OCI-LY1 (cell line): Measurements from ENCODE around the gene TMEFF2.
"Not testable (repeated sequence)": the region's sequence is repeated elsewhere in the genome, so short reads cannot be mapped to it uniquely, and the experiment has no call there.

ENCODE experiments used
- H2AFZ ChIP-seq: fragments of 200-600 bp; sonication (generic), shearing (Covaris generic); 2 replicates; pipeline ENCODE4 v1.6.0; 2014; ENCODE audit warnings: antibody characterized with exemption, mild to moderate bottlenecking, low read length
- H3F3A ChIP-seq: fragments of 200-600 bp; sonication (generic), shearing (Covaris generic); 2 replicates; pipeline ENCODE4 v1.6.0; 2014; ENCODE audit warnings: mild to moderate bottlenecking, antibody characterized with exemption, low read length, moderate library complexity; ENCODE audit not compliant: insufficient read depth
- H3K27ac ChIP-seq: fragments of 200-600 bp; sonication (generic); 2 replicates; pipeline ENCODE4 v1.5.1; 2014; ENCODE audit warnings: low read length, mixed run types, mild to moderate bottlenecking, low read depth; ENCODE audit not compliant: poor library complexity, severe bottlenecking
- H3K27me3 ChIP-seq: fragments of 200-600 bp; sonication (generic); 2 replicates; pipeline ENCODE4 v1.6.0; 2014; ENCODE audit warnings: antibody characterized with exemption, mild to moderate bottlenecking, low read length, moderate library complexity; ENCODE audit not compliant: insufficient read depth
- H3K36me3 ChIP-seq: fragments of 200-600 bp; sonication (generic); 2 replicates; pipeline ENCODE4 v1.6.1; 2014; ENCODE audit warnings: mild to moderate bottlenecking, antibody characterized with exemption, low read length, moderate library complexity, mixed read lengths; ENCODE audit not compliant: insufficient read depth
- H3K4me1 ChIP-seq: fragments of 200-600 bp; sonication (generic); 2 replicates; pipeline ENCODE4 v1.5.1; 2014; ENCODE audit warnings: mild to moderate bottlenecking, low read length, moderate library complexity; ENCODE audit not compliant: insufficient read depth, severe bottlenecking
- H3K4me2 ChIP-seq: fragments of 200-600 bp; sonication (generic), shearing (Covaris generic); 2 replicates; pipeline ENCODE4 v1.6.1; 2014; ENCODE audit warnings: low read length
- H3K4me3 ChIP-seq: fragments of 200-600 bp; sonication (generic); 2 replicates; pipeline ENCODE4 v1.5.1; 2014; ENCODE audit warnings: low read length, low read depth, mild to moderate bottlenecking, mixed read lengths; ENCODE audit not compliant: poor library complexity, severe bottlenecking
- H3K79me2 ChIP-seq: fragments of 200-600 bp; shearing (Covaris generic); 2 replicates; pipeline ENCODE4 v1.6.1; 2016; ENCODE audit warnings: mixed run types, low read length, mixed read lengths; ENCODE audit not compliant: insufficient read depth
- H3K9ac ChIP-seq: fragments of 200-600 bp; sonication (generic), shearing (Covaris generic); 2 replicates; pipeline ENCODE4 v1.6.1; 2014; ENCODE audit warnings: mild to moderate bottlenecking, low read length, mixed read lengths
- H3K9me2 ChIP-seq: fragments of 200-600 bp; sonication (generic), shearing (Covaris generic); 2 replicates; pipeline ENCODE4 v1.6.1; 2014; ENCODE audit warnings: low read depth, mild to moderate bottlenecking, low read length, mixed read lengths
- H3K9me3 ChIP-seq: fragments of 200-600 bp; shearing (Covaris generic); 2 replicates; pipeline ENCODE4 v1.6.1; 2014; ENCODE audit warnings: low read length, mixed read lengths
- H4K20me1 ChIP-seq: fragments of 200-600 bp; sonication (generic), shearing (Covaris generic); 2 replicates; pipeline ENCODE4 v1.6.0; 2016; ENCODE audit warnings: mild to moderate bottlenecking, low read length; ENCODE audit not compliant: insufficient read depth
- EZH2 ChIP-seq: fragments of 200-600 bp; sonication (generic), shearing (Covaris generic); IDR thresholded peaks from 2 replicates; pipeline ENCODE4 v1.8.0; 2017; ENCODE audit warnings: borderline replicate concordance, mixed run types, mild to moderate bottlenecking, antibody characterized with exemption, low read length, moderate library complexity, mixed read lengths
- TF ChIP-seq, protein P1 (sequence below): fragments of 200-600 bp; sonication (generic), shearing (Covaris generic); IDR thresholded peaks from 2 replicates; pipeline ENCODE4 v1.5.1; 2017; ENCODE audit warnings: mild to moderate bottlenecking, antibody characterized with exemption, low read length, moderate library complexity, mixed read lengths

Gene TMEFF2

GRCh38 chr2:191922736-191923651, 271.7 kb downstream of the TMEFF2 start:
- Histone ChIP-seq H3K27ac (no peak overlapping the region), H3K27me3 (no peaks in the 10 kb centered on the region), H3K36me3 (no peaks in the 10 kb centered on the region), H3K9me3 (no peaks in the 10 kb centered on the region), H4K20me1 (no peaks in the 10 kb centered on the region), H2AFZ (no peak overlapping the region), H3K4me3 (no peak overlapping the region), H3K4me1 (no peaks in the 10 kb centered on the region), H3K9ac (no peak overlapping the region), H3K79me2 (no peaks in the 10 kb centered on the region), H3F3A (no peaks in the 10 kb centered on the region), H3K4me2 (no peak overlapping the region), H3K9me2 (no peaks in the 10 kb centered on the region)
- TF ChIP-seq, protein P1, sequence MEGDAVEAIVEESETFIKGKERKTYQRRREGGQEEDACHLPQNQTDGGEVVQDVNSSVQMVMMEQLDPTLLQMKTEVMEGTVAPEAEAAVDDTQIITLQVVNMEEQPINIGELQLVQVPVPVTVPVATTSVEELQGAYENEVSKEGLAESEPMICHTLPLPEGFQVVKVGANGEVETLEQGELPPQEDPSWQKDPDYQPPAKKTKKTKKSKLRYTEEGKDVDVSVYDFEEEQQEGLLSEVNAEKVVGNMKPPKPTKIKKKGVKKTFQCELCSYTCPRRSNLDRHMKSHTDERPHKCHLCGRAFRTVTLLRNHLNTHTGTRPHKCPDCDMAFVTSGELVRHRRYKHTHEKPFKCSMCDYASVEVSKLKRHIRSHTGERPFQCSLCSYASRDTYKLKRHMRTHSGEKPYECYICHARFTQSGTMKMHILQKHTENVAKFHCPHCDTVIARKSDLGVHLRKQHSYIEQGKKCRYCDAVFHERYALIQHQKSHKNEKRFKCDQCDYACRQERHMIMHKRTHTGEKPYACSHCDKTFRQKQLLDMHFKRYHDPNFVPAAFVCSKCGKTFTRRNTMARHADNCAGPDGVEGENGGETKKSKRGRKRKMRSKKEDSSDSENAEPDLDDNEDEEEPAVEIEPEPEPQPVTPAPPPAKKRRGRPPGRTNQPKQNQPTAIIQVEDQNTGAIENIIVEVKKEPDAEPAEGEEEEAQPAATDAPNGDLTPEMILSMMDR: no peak
- TF ChIP-seq EZH2: no peak

GRCh38 chr2:191921650-191922049, 273.1 kb downstream of the TMEFF2 start:
- H3K9me3 ChIP-seq, H3K79me2 ChIP-seq: not testable (repeated sequence)

GRCh38 chr2:191920502-191920901, 274.2 kb downstream of the TMEFF2 start:
- Histone ChIP-seq H3K36me3 (no peaks in the 10 kb centered on the region), H3K27me3 (no peaks in the 10 kb centered on the region), H3K9me2 (no peaks in the 10 kb centered on the region), H2AFZ (no peak overlapping the region), H3K9ac (no peak overlapping the region), H3K4me2 (no peak overlapping the region), H3K4me3 (no peak overlapping the region), H3K27ac (no peak overlapping the region), H3K9me3 (no peaks in the 10 kb centered on the region), H3K4me1 (no peaks in the 10 kb centered on the region), H3K79me2 (no peaks in the 10 kb centered on the region), H3F3A (no peaks in the 10 kb centered on the region), H4K20me1 (no peaks in the 10 kb centered on the region)
- TF ChIP-seq, protein P1: no peak
- no peak for TF ChIP-seq EZH2

More at GRCh38 chr2:191921650-191922049, 273.1 kb downstream of the TMEFF2 start:
- not testable (repeated sequence) for H3K4me3 ChIP-seq, H3K9me2 ChIP-seq, H2AFZ ChIP-seq, H4K20me1 ChIP-seq, H3K36me3 ChIP-seq, H3K4me2 ChIP-seq, H3K27me3 ChIP-seq, H3F3A ChIP-seq, H3K9ac ChIP-seq, H3K4me1 ChIP-seq, H3K27ac ChIP-seq
